HG02623 (cell line): Measurements from ENCODE around the gene THAP5.
"Not testable (repeated sequence)": the region's sequence is repeated elsewhere in the genome, so short reads cannot be mapped to it uniquely, and the experiment has no call there.

Experiments used
- ATAC-seq: cut with Tn5 transposase; IDR thresholded peaks from one replicate; pipeline ENCODE4 v1.9.1; 2021; ENCODE audit warnings: moderate library complexity; ENCODE audit not compliant: unreplicated experiment

The THAP5 gene

DNA sequence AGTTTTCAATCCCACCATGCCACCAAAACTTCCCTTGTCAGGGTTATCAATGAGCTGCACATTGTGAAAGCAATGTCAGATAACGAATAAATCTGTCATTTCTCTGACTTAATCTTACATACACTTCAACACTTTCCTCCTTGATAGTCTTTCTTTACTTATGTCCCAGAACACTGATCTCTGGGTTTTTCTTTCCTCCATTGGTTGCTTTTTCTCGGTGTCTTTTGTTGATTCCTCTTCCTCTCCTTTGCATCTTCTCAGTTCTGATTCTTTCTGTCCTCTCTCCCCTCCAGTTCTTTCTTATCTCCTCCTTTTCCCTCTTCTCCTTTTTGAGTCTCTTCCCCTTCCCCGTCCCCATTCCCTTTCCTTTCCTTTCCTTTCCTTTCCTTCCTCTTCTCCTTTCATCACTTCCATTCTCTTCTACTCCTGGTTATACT is 16.8 kb upstream of the THAP5 start:
- no peak for ATAC-seq

- no peak for ATAC-seq
These were observed 16.3 kb upstream of the THAP5 start for GRCh38 chr7:108585843-108586242.

GRCh38 chr7:108584211-108584610 is 14.7 kb upstream of the THAP5 start:
- no peak for ATAC-seq

DNA sequence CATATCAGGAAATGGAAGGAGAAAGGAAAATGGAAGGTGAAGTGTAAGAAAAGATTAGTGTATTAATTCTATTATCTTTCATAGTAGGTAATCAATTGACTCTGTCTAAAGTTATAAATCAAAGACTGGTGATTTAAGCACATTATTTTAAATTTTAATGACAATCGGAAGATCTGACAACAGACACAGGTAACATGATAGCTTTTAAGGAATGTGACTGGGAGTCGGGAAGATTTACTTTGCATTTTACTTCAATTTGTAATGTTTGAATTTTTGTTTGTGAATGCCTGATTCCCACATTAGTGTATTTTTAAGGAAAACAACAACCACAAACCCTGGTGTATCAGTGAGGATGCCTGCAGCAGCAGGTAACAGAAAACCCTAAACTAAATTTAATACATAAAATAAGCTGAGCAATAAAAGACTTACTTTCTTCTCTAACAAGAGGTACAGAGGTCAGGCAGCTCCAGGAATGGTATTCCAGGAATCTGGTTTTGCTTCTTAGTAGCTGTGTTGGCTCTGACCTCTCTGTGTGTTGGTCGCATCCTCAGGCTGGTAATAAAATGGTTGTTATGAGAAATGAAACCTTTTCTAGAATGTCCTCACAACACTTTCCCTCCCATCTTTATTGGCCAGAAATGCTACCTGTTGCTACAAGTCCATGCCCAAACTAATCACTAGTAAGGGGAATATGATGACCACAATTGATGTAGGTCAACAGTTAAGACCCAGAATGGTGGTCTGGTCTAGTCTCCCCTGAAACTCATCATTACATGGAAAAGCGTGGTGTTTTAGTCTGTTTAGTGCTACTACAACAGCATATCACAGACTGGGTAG is 12.4 kb upstream of the THAP5 start:
- no peak for ATAC-seq

DNA sequence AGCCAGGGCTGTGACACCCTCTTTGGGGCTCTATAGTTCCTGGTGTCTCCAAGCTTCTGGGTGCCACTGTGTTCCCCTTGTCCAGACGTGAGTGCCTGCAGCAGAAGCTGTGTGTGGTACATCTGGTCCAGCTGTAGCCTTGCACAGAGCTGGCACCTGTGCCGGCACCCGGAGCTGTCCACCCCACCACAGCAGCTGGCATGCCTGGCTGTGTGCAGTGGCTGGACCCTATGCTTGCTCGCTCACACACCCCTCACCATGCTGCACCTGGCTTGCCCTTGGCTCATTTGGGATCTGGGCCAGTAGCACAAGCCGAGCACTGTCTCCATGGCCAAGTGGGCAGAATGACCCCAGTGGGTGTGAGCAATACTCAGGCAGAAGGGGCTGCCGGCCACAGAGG is 10.8 kb upstream of the THAP5 start:
- no peak for ATAC-seq

GRCh38 chr7:108578937-108579336 is 9.4 kb upstream of the THAP5 start:
- ATAC-seq = no peak

GRCh38 chr7:108576116-108576515 is 6.6 kb upstream of the THAP5 start:
- no peak for ATAC-seq

DNA sequence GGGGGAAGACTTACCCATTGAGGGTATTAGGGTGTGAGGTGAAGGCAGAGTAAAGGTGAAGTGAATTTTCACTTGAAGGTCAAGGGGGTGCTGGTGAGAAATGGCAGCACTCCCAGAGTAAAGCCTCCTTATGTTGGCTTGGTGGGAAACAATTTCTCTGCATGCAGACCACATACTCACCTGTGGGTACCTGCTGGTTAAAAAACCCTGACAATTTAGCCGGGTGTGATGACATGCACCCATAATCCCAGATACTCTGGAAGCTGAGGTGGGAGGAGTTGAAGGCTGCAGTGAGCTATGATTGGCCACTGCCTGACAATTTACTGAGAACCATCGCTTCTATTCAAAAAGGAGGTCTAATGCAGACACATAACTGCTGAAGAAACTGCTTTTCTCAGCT is 5.7 kb upstream of the THAP5 start:
- no peak for ATAC-seq

DNA sequence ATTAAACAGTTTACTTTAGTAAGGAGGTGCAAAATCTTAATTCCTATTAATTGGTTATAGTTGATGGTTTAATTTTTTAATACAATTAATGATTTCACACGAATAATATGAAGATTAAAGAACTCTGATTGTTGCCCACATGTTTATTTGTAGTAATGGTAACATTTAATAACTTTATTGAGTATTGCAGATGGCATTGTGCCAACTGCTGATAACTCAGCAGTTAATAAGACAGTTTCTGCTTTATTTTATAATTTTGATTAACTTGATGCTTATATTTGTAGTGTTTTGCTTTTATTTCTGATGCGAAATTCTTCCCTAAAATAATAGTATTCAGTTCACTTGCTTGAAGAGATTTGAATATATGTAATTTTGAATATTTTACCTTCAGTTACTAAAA is 3.0 kb upstream of the THAP5 start:
- no peak for ATAC-seq

DNA sequence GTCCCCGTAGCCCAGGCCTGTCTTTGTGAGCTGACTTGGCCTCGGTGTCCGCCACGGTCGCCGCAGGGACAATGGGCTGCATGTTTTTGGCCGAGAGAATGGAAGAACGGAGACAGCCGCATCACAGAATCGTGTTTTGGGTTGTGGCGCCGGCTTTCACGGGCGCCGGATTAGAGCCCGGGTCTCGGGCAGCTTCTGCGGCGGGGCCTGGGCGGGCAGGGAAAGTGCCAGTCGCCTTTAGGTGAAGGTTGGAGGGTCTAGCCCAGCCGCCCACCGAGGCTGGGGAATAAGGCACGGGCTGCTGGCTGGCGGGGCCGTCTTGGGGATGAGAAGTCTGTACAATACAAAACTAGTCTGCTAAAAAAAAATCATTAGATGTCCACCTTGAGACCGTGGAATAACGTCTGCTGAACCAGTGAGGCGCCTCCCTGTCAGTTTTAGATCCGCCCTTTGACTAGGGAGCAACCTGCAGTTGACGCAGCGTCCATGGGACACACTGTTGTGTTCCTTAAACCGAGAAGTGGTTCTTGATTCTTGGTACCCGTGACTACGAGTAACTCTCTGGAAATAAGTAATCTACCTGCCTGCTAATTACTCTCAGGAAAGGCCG is 745 bp upstream of the THAP5 start:
- peak; percentile 14 for ATAC-seq

DNA sequence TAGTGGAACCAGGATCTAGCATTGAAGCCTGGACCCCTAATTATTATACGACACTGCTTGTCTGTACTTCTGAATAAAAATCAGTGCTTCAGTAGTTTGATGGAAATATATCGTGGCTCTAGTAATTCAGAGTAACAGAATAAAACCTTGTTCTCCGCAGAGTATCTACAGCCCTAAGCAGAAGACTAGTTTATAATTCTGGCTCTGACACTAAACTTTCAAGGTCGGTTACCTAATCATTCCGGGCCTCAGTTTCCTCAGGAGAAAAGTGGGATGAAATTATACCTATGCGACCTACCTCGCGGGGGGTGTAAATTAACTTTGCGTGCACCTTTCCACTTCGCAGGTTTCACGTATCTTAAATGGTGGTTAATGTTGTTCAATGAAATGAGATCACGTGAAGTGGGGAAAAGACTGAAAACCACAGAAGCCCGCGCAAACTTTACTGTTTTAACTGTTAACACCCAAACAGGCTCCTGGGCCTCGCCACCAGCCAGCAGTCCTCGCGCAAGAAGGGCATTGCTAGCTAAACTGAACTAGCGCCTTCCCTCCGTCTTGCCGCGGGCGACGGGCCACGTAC is 615 bp downstream of the THAP5 start:
- ATAC-seq = no peak

- ATAC-seq = no peak
These were observed 3.5 kb downstream of the THAP5 start for GRCh38 chr7:108565987-108566386.

DNA sequence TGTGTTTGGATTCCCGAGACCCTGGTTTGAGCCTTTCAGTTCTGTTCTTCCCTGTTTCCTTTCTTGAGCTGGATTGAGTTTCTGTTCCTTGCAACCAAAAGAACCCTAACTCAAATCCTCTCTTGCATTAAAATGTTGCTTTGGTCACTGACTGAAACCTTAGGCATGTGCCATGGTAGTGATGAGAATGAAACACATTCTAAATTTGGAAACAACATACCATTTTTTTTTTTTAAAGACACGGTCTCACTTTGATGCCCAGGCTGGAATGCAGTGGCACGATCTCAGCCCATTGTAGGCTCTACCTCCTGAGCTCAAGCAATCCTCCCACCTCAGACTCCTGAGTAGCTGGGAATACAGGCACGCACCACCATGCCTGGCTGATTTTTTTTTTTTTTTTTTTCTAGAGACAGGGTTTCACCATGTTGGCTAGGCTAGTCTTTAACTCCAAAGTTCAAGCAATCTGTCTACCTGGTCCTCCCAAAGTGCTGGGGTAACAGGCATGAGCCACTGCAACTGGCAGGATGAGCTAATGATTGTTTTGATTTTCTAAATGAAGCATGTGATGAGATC is 8.4 kb downstream of the THAP5 start:
- ATAC-seq = no peak

- no peak for ATAC-seq
These were observed 10.3 kb downstream of the THAP5 start for GRCh38 chr7:108559253-108559652.

- no peak for ATAC-seq
These were observed 11.9 kb downstream of the THAP5 start for GRCh38 chr7:108557617-108558016.

- no peak for ATAC-seq
These were observed 12.3 kb downstream of the THAP5 start for GRCh38 chr7:108557191-108557590.

DNA sequence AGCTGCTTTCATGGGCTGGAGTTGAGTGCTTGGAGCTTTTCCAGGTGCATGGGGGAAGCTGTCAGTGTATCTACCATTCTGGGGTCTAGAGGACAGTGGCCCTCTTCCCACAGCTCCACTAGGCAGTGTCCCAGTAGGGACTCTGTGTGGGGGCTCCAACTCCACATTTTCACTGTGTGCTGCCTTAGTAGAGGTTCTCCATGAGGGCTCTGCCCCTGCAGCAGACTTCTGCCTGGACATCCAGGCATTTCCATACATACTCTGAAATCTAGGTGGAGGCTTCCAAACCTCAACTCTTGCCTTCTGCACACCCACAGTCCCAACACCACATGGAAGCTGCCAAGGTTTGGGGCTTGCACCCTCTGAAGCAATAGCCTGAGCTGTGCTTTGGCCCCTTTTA is 12.8 kb downstream of the THAP5 start:
- ATAC-seq = not testable (repeated sequence)

- not testable (repeated sequence) for ATAC-seq
These were observed 21.2 kb downstream of the THAP5 start for GRCh38 chr7:108548141-108548896.

GRCh38 chr7:108541478-108541877 is 28.0 kb downstream of the THAP5 start:
- no peak for ATAC-seq

GRCh38 chr7:108538685-108539084 is 30.8 kb downstream of the THAP5 start:
- ATAC-seq = not testable (repeated sequence)

DNA sequence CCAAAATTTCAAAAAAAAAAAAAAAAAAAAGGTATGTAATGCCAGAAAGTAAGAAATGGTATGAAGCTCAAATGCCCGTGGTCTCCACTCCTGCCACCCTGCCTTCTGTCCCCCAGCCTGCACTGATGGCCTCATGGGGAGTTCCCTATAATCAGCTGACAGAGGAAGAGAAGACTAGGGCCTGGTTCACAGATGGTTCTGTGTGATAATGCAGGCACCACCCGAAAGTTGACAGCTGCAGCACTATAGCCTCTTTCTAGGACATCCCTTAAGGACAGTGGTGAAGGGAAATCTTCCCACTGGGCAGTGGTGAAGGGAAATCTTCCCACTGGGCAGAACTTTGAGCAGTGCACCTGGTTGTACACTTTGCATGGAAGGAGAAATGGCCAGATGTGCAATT is 31.3 kb downstream of the THAP5 start:
- not testable (repeated sequence) for ATAC-seq
